Breast epithelium (tissue), 3 donors: ENCODE results near the gene CPLANE1.

ENCODE experiments used
- POLR2A ChIP-seq: fragments of 450-650 bp; IDR thresholded peaks from one replicate; pipeline ENCODE4 v1.6.1; 2016; ENCODE audit warnings: antibody characterized with exemption, mild to moderate bottlenecking, moderate library complexity
- POLR2AphosphoS5 ChIP-seq, 3 donors: sonication (generic); formaldehyde crosslinking; IDR thresholded peaks; one replicate each; pipeline ENCODE4 v1.6.1; 2017; ENCODE audit warnings: antibody characterized with exemption in 3 of 3
- TF ChIP-seq, protein P1 (sequence below), 3 donors: fragments of 450-650 bp; IDR thresholded peaks; one replicate each; pipeline ENCODE4 v1.5.1; 2016 to 2017; ENCODE audit warnings: antibody characterized with exemption in 3 of 3, mild to moderate bottlenecking in 3 of 3, moderate library complexity in 3 of 3

DNA sequence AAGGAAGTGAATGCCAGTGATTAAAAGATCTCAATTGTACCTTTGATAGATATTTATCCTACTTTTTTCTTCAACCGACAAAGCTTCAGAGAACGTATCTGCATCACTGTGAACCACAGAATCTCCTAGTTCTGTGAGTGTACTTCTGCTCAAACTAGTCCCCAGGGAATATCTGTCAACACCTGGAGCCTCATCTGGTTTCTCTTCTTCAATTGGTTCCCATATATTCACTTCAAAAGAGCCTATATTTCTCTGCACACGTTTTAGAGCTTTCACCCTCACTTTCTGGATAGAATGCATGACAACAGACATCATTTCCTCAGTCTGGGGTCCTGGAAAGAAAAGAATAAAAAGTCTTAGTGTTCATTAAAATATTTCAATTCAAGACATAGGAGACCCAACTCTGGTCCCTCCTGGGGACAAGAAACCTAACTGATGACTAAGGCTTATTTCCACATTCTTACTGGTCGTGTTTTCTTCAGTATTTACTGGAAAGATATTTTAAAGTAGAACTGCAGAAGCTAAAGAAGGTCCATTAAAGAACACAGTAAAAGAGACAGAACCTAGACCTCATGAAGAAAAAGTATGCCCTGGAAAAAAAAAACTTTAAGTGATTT lies 64.3 kb downstream of the CPLANE1 start:
- TF ChIP-seq, protein P1, sequence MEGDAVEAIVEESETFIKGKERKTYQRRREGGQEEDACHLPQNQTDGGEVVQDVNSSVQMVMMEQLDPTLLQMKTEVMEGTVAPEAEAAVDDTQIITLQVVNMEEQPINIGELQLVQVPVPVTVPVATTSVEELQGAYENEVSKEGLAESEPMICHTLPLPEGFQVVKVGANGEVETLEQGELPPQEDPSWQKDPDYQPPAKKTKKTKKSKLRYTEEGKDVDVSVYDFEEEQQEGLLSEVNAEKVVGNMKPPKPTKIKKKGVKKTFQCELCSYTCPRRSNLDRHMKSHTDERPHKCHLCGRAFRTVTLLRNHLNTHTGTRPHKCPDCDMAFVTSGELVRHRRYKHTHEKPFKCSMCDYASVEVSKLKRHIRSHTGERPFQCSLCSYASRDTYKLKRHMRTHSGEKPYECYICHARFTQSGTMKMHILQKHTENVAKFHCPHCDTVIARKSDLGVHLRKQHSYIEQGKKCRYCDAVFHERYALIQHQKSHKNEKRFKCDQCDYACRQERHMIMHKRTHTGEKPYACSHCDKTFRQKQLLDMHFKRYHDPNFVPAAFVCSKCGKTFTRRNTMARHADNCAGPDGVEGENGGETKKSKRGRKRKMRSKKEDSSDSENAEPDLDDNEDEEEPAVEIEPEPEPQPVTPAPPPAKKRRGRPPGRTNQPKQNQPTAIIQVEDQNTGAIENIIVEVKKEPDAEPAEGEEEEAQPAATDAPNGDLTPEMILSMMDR (IDR thresholded peaks at IDR 0.05), result no peak
- TF ChIP-seq POLR2A, result no peak
- TF ChIP-seq POLR2AphosphoS5 (IDR thresholded peaks at IDR 0.05), result no peak
